WTC11 (cell line): ENCODE data around the gene CD300LG. TPM values are rescaled to one million over a fixed set of nuclear protein-coding genes. Genes with fewer than 3 reads are reported as not detected.
A peak's percentile ranks its signal among the peaks of the same experiment; 100 is the strongest.

Experiments
- ATAC-seq: fragments of 200-7000 bp; cut with Tn5 transposase; 2 replicates; pipeline ENCODE4 v1.10.0; 2021; ENCODE audit warnings: mild to moderate bottlenecking, moderate library complexity
- CTCF ChIA-PET: fragments of 300-600 bp; sonication (Branson Sonifier 250); formaldehyde crosslinking; loops from one replicate; lab custom pipeline; 2021; ENCODE audit warnings: antibody characterized with exemption; lab: Charles Lee
- POLR2A ChIA-PET: fragments of 350-600 bp; sonication (Branson Sonifier 250); formaldehyde crosslinking; loops from one replicate; lab custom pipeline; 2021; ENCODE audit warnings: antibody characterized with exemption; lab: Charles Lee
- DNase-seq: peaks from one replicate; pipeline ENCODE4 v3.0.0; 2021; ENCODE audit warnings: low spot score
- H3K27ac Mint-ChIP-seq: 2 replicates; pipeline ENCODE4 v1.8.0; 2021; ENCODE audit warnings: mixed read lengths
- H3K27me3 Mint-ChIP-seq: 2 replicates; pipeline ENCODE4 v1.8.0; 2021; ENCODE audit warnings: low read depth, mild to moderate bottlenecking, moderate library complexity, mixed read lengths
- H3K36me3 Mint-ChIP-seq: 2 replicates; pipeline ENCODE4 v1.8.0; 2021; ENCODE audit warnings: mixed read lengths
- H3K4me1 Mint-ChIP-seq: 2 replicates; pipeline ENCODE4 v1.8.0; 2022; ENCODE audit warnings: mixed read lengths
- H3K4me3 Mint-ChIP-seq: 2 replicates; pipeline ENCODE4 v1.8.0; 2021; ENCODE audit warnings: mild to moderate bottlenecking, moderate library complexity, mixed read lengths
- H3K9me3 Mint-ChIP-seq: 2 replicates; pipeline ENCODE4 v1.8.0; 2021; ENCODE audit warnings: mixed read lengths
- ARID4B ChIP-seq: sonication (generic); formaldehyde crosslinking; IDR thresholded peaks from 2 replicates; pipeline ENCODE4 v1.8.0; 2023; ENCODE audit warnings: missing genetic modification reagents, mild to moderate bottlenecking, borderline replicate concordance
- ATF1 ChIP-seq: sonication (generic); formaldehyde crosslinking; IDR thresholded peaks from 2 replicates; pipeline ENCODE4 v1.8.1; 2023; ENCODE audit warnings: mild to moderate bottlenecking, moderate library complexity, missing genetic modification reagents
- CREM ChIP-seq: sonication (generic); formaldehyde crosslinking; IDR thresholded peaks from 2 replicates; pipeline ENCODE4 v1.8.1; 2022; ENCODE audit warnings: mild to moderate bottlenecking, missing genetic modification reagents, moderate library complexity
- E2F1 ChIP-seq: sonication (generic); formaldehyde crosslinking; IDR thresholded peaks from 2 replicates; pipeline ENCODE4 v1.8.0; 2022; ENCODE audit warnings: mild to moderate bottlenecking, missing genetic modification reagents
- ESRRA ChIP-seq: sonication (generic); formaldehyde crosslinking; IDR thresholded peaks from 2 replicates; pipeline ENCODE4 v1.8.1; 2022; ENCODE audit warnings: mild to moderate bottlenecking, missing genetic modification reagents, borderline replicate concordance
- ETV6 ChIP-seq: sonication (generic); formaldehyde crosslinking; IDR thresholded peaks from 2 replicates; pipeline ENCODE4 v1.8.1; 2022; ENCODE audit warnings: mild to moderate bottlenecking, missing genetic modification reagents
- FOXK1 ChIP-seq: sonication (generic); formaldehyde crosslinking; IDR thresholded peaks from 2 replicates; pipeline ENCODE4 v1.8.0; 2022; ENCODE audit warnings: mild to moderate bottlenecking, moderate library complexity, missing genetic modification reagents
- GRHL2 ChIP-seq: fragments of 250-450 bp; sonication (Bioruptor Pico); IDR thresholded peaks from 2 replicates; pipeline ENCODE4 v1.8.0; 2022; ENCODE audit warnings: mild to moderate bottlenecking, moderate library complexity; ENCODE audit not compliant: insufficient replicate concordance, severe bottlenecking
- HMGA2 ChIP-seq: fragments of 250-450 bp; sonication (Bioruptor Pico); IDR thresholded peaks from 2 replicates; pipeline ENCODE4 v1.4.0; 2021; ENCODE audit warnings: mild to moderate bottlenecking, moderate library complexity
- IRF2 ChIP-seq: sonication (generic); formaldehyde crosslinking; IDR thresholded peaks from 2 replicates; pipeline ENCODE4 v1.8.0; 2022; ENCODE audit warnings: low read depth, missing genetic modification reagents, borderline replicate concordance
- JUN ChIP-seq: sonication (generic); formaldehyde crosslinking; IDR thresholded peaks from 2 replicates; pipeline ENCODE4 v1.8.0; 2023; ENCODE audit warnings: mild to moderate bottlenecking, missing genetic modification reagents
- NFATC4 ChIP-seq: fragments of 250-450 bp; sonication (Bioruptor Pico); IDR thresholded peaks from 2 replicates; pipeline ENCODE4 v1.9.0; 2021; ENCODE audit warnings: mild to moderate bottlenecking
- NR2C2 ChIP-seq: sonication (generic); formaldehyde crosslinking; IDR thresholded peaks from 2 replicates; pipeline ENCODE4 v1.8.0; 2022; ENCODE audit warnings: mild to moderate bottlenecking, missing genetic modification reagents
- RELA ChIP-seq: sonication (generic); formaldehyde crosslinking; IDR thresholded peaks from 2 replicates; pipeline ENCODE4 v1.8.1; 2022; ENCODE audit warnings: missing genetic modification reagents, mild to moderate bottlenecking, borderline replicate concordance
- RORB ChIP-seq: fragments of 250-450 bp; sonication (Bioruptor Pico); IDR thresholded peaks from 2 replicates; pipeline ENCODE4 v1.9.0; 2021; ENCODE audit warnings: mild to moderate bottlenecking
- SP1 ChIP-seq: sonication (generic); formaldehyde crosslinking; conservative IDR thresholded peaks from 2 replicates; pipeline ENCODE4 v1.8.1; 2022; ENCODE audit warnings: missing genetic modification reagents
- TCF7 ChIP-seq: sonication (generic); formaldehyde crosslinking; IDR thresholded peaks from 2 replicates; pipeline ENCODE4 v1.8.0; 2022; ENCODE audit warnings: mild to moderate bottlenecking, low read depth, missing genetic modification reagents, moderate library complexity
- ZNF121 ChIP-seq: sonication (generic); formaldehyde crosslinking; IDR thresholded peaks from 2 replicates; pipeline ENCODE4 v1.8.0; 2023; ENCODE audit warnings: missing genetic modification reagents
- ZNF219 ChIP-seq: sonication (generic); formaldehyde crosslinking; IDR thresholded peaks from 2 replicates; pipeline ENCODE4 v1.8.0; 2023; ENCODE audit warnings: missing genetic modification reagents, mild to moderate bottlenecking, borderline replicate concordance
- ZNF232 ChIP-seq: sonication (generic); formaldehyde crosslinking; IDR thresholded peaks from 2 replicates; pipeline ENCODE4 v1.8.0; 2022; ENCODE audit warnings: mild to moderate bottlenecking, missing genetic modification reagents
- ZNF263 ChIP-seq: sonication (generic); formaldehyde crosslinking; IDR thresholded peaks from 2 replicates; pipeline ENCODE4 v1.8.1; 2022; ENCODE audit warnings: low read depth, mild to moderate bottlenecking, moderate library complexity, missing genetic modification reagents
- ZNF396 ChIP-seq: fragments of 250-450 bp; sonication (Bioruptor Pico); IDR thresholded peaks from 2 replicates; pipeline ENCODE4 v1.8.0; 2021; ENCODE audit warnings: mild to moderate bottlenecking, moderate library complexity, borderline replicate concordance
- ZNF423 ChIP-seq: fragments of 250-450 bp; sonication (Bioruptor Pico); IDR thresholded peaks from 2 replicates; pipeline ENCODE4 v2.1.2; 2022; ENCODE audit warnings: mild to moderate bottlenecking, moderate library complexity
- total RNA-seq: library from RNA; stranded (reverse); gene quantifications from 3 replicates; pipeline ENCODE4 v1.2.3, GENCODE V29; 2021
- TF ChIP-seq, protein P1 (sequence below): sonication (generic); formaldehyde crosslinking; IDR thresholded peaks from 2 replicates; pipeline ENCODE4 v1.8.1; 2022; ENCODE audit warnings: mild to moderate bottlenecking, moderate library complexity, missing genetic modification reagents
- TF ChIP-seq, protein P2 (sequence below): sonication (generic); formaldehyde crosslinking; IDR thresholded peaks from 2 replicates; pipeline ENCODE4 v1.8.0; 2022; ENCODE audit warnings: mild to moderate bottlenecking, missing genetic modification reagents
- TF ChIP-seq, protein P3 (sequence below): sonication (generic); formaldehyde crosslinking; IDR thresholded peaks from 2 replicates; pipeline ENCODE4 v1.8.1; 2023; ENCODE audit warnings: mild to moderate bottlenecking, missing genetic modification reagents, moderate library complexity
- TF ChIP-seq, protein P4 (sequence below): fragments of 250-450 bp; sonication (Bioruptor Pico); IDR thresholded peaks from 2 replicates; pipeline ENCODE4 v1.8.0; 2021; ENCODE audit warnings: mild to moderate bottlenecking

Gene CD300LG
- total RNA-seq, 1 experiment from 2014 or later = not detected

DNA sequence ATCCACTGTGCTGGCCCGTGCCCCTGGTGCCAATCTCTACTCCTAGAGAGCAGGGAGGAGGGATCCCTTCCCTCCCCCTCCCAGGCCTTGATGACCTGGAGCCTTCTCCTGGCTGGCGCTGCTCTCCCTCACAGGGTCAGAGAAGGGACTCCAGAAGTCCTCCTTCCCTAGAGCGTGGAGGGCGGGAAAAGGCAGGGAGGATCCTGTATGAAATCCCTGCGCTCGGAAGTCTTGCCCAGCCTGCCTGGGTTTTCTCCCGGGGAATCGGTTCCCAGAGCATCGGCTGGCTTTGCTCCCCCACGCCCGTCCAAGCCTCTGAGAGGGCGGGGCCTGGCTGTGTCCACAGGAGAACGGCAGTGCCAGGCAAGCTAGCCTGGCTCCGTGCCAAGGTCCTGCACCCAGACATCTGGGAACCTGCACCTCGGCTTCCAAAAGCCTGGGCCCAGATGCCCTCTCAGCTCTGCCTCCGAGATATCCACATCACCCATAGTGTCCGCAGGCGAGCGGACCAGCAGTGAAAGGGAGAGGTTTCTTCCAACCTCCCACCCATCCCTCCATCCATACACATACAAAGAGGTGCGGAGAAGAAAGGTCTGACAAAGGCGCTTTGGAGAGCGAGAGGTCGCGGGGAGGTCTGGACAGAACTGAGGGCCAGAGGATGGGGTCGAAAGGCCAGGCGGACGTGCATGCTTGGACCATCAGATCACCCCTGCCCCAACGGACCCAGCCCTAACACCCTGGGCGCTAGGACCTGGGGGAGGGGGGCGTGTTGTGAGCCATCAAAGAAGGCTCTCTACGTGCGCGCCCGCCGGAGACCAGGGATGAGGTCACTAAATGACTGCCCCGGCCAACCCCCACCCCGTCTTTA lies 59.2 kb downstream of the CD300LG start:
- Mint-ChIP-seq H3K36me3 (no peaks in the 10 kb centered on the region), H3K4me3 (peak overlapping the region; percentile 90), H3K27ac (no peak overlapping the region), H3K27me3 (peaks cover 55% of the 10 kb centered on the region), H3K9me3 (no peaks in the 10 kb centered on the region), H3K4me1 (peaks cover 37% of the 10 kb centered on the region)
- ATAC-seq (peak; percentile 59), DNase-seq (peak; percentile 86)
- POLR2A ChIA-PET = no interaction called here
- CTCF ChIA-PET = interaction anchor here (0.6 to 7.7 kb wide), 14 partner anchors 11 to 581 kb away, joined by 3 to 49 read pairs (median 6); partner anchors contain the start of genes CD300LG and PPY
- TF ChIP-seq ZNF121 (CRISPR knock-in tag) (peak; percentile 70), ZNF219 (no peak), ZNF232 (CRISPR knock-in tag) (no peak), ZNF263 (CRISPR knock-in tag) (0 out of 2 replicates have a peak, but pooled peaks have one; percentile 51), ETV6 (CRISPR knock-in tag) (no peak), ZNF423 (no peak), E2F1 (no peak), HMGA2 (CRISPR knock-in tag) (no peak), SP1 (CRISPR knock-in tag) (peak; percentile 86), GRHL2 (CRISPR knock-in tag) (no peak), FOXK1 (CRISPR knock-in tag) (peak; percentile 55; the same call in 1 of the 2 replicates), CREM (CRISPR knock-in tag) (no peak; the same call in 1 of the 2 replicates)
- TF ChIP-seq, protein P1, sequence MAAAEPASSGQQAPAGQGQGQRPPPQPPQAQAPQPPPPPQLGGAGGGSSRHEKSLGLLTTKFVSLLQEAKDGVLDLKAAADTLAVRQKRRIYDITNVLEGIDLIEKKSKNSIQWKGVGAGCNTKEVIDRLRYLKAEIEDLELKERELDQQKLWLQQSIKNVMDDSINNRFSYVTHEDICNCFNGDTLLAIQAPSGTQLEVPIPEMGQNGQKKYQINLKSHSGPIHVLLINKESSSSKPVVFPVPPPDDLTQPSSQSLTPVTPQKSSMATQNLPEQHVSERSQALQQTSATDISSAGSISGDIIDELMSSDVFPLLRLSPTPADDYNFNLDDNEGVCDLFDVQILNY (CRISPR knock-in tag) = no peak
- TF ChIP-seq, protein P2, sequence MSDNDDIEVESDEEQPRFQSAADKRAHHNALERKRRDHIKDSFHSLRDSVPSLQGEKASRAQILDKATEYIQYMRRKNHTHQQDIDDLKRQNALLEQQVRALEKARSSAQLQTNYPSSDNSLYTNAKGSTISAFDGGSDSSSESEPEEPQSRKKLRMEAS (CRISPR knock-in tag) = peak; percentile 39; the same call in 1 of the 2 replicates
- TF ChIP-seq, protein P3, sequence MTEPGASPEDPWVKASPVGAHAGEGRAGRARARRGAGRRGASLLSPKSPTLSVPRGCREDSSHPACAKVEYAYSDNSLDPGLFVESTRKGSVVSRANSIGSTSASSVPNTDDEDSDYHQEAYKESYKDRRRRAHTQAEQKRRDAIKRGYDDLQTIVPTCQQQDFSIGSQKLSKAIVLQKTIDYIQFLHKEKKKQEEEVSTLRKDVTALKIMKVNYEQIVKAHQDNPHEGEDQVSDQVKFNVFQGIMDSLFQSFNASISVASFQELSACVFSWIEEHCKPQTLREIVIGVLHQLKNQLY = no peak
- TF ChIP-seq, protein P4, sequence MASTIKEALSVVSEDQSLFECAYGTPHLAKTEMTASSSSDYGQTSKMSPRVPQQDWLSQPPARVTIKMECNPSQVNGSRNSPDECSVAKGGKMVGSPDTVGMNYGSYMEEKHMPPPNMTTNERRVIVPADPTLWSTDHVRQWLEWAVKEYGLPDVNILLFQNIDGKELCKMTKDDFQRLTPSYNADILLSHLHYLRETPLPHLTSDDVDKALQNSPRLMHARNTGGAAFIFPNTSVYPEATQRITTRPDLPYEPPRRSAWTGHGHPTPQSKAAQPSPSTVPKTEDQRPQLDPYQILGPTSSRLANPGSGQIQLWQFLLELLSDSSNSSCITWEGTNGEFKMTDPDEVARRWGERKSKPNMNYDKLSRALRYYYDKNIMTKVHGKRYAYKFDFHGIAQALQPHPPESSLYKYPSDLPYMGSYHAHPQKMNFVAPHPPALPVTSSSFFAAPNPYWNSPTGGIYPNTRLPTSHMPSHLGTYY (CRISPR knock-in tag) = no peak

DNA sequence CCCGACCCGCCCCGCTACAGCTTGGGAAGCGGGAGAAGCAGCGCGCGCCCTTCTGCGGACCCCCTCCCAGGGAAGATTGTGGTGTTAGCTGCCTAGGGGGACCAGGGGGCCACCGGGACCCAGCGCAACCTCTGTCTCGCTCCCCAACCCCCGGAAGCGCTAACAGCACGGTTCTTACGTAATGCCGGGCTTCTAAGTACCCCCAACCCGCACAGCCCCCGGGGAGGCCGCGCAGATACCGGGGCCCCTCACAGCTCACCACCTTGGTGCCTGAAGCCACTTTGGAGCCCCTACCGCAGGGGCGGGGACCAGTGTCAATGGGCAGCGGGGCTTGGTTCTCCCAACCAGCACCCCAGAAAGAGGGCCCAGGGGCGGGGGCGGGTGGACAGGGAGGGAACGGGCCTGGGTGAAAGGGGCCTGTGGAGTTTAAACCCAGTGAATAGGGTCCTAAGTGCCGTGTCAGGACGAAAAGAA lies 60.0 kb downstream of the CD300LG start:
- peaks cover 49% of the 10 kb centered on the region for H3K27me3 Mint-ChIP-seq
- no peak overlapping the region for H3K27ac Mint-ChIP-seq
- DNase-seq (peak; percentile 29), ATAC-seq (no peak)
- POLR2A ChIA-PET = no interaction called here
- no peaks in the 10 kb centered on the region for H3K9me3 Mint-ChIP-seq
- no peaks in the 10 kb centered on the region for H3K36me3 Mint-ChIP-seq
- CTCF ChIA-PET = interaction anchor here (0.6 to 7.7 kb wide), 14 partner anchors 11 to 582 kb away, joined by 3 to 49 read pairs (median 6); partner anchors contain the start of genes CD300LG and PPY
- H3K4me1 Mint-ChIP-seq = peaks cover 30% of the 10 kb centered on the region
- peak overlapping the region; percentile 90 for H3K4me3 Mint-ChIP-seq
- no peak for TF ChIP-seq IRF2 (CRISPR knock-in tag)
- no peak for TF ChIP-seq NFATC4 (CRISPR knock-in tag)
- no peak for TF ChIP-seq ETV6 (CRISPR knock-in tag)
- TF ChIP-seq ZNF232 (CRISPR knock-in tag) = no peak
- no peak for TF ChIP-seq RELA
- no peak for TF ChIP-seq RORB
- no peak for TF ChIP-seq ESRRA
- TF ChIP-seq ZNF396 (CRISPR knock-in tag) = no peak
- TF ChIP-seq ATF1 (CRISPR knock-in tag) = no peak
- TF ChIP-seq NR2C2 (CRISPR knock-in tag) = no peak
- no peak for TF ChIP-seq ZNF263 (CRISPR knock-in tag)
- no peak for TF ChIP-seq ARID4B (CRISPR knock-in tag)
- no peak for TF ChIP-seq TCF7 (CRISPR knock-in tag)
- no peak for TF ChIP-seq JUN
